GM12891 (cell line): Measurements from ENCODE around the gene MCM10.

Source experiments
- POLR2A ChIP-seq: IDR thresholded peaks from 2 replicates; pipeline ENCODE4 v1.6.1; 2011; ENCODE audit warnings: low read depth, low read length, control low read depth
- POLR2AphosphoS5 ChIP-seq: IDR thresholded peaks from 2 replicates; pipeline ENCODE4 v1.6.1; 2011; ENCODE audit warnings: low read depth, low read length, control low read depth
- TAF1 ChIP-seq: IDR thresholded peaks from 2 replicates; pipeline ENCODE4 v1.6.1; 2011; ENCODE audit warnings: low read depth, low read length, control low read depth

GRCh38 chr10:13218878-13219277, 57.5 kb downstream of the MCM10 start:
- TF ChIP-seq POLR2AphosphoS5, result no peak
- TF ChIP-seq TAF1, result no peak
- no peak for TF ChIP-seq POLR2A
